ENCODE data around the gene ADCY5.

- TF ChIP-seq, protein P1, sequence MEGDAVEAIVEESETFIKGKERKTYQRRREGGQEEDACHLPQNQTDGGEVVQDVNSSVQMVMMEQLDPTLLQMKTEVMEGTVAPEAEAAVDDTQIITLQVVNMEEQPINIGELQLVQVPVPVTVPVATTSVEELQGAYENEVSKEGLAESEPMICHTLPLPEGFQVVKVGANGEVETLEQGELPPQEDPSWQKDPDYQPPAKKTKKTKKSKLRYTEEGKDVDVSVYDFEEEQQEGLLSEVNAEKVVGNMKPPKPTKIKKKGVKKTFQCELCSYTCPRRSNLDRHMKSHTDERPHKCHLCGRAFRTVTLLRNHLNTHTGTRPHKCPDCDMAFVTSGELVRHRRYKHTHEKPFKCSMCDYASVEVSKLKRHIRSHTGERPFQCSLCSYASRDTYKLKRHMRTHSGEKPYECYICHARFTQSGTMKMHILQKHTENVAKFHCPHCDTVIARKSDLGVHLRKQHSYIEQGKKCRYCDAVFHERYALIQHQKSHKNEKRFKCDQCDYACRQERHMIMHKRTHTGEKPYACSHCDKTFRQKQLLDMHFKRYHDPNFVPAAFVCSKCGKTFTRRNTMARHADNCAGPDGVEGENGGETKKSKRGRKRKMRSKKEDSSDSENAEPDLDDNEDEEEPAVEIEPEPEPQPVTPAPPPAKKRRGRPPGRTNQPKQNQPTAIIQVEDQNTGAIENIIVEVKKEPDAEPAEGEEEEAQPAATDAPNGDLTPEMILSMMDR (IDR thresholded peaks at IDR 0.05), result no peak
- TF ChIP-seq POLR2AphosphoS5 (IDR thresholded peaks at IDR 0.05), result no peak
Measured at GRCh38 chr3:123447416-123447748, 1.5 kb downstream of the ADCY5 start.

All from prostate gland (tissue), 2 donors.